MM.1S (cell line): ENCODE measurements around the gene QRICH1.

Experiments used
- CTCF ChIP-seq: fragments of 300-600 bp; sonication (generic); IDR thresholded peaks from 2 replicates; pipeline ENCODE4 v1.5.1; 2016; ENCODE audit warnings: antibody characterized with exemption, low read length, mixed read lengths
- EZH2 ChIP-seq: fragments of 300-600 bp; sonication (generic); optimal IDR thresholded peaks from 2 replicates; pipeline ENCODE3; 2017; ENCODE audit warnings: low read depth, mild to moderate bottlenecking, antibody characterized with exemption, low read length, mixed read lengths
- EZH2phosphoT487 ChIP-seq: fragments of 300-600 bp; sonication (generic); IDR thresholded peaks from 2 replicates; pipeline ENCODE4 v1.6.1; 2018; ENCODE audit warnings: antibody characterized with exemption, low read length

GRCh38 chr3:49017229-49017970 lies 76.5 kb downstream of the QRICH1 start:
- TF ChIP-seq CTCF (no peak), EZH2phosphoT487 (no peak), EZH2 (no peak)
